ENCODE results near the gene GPR39. TPM values are rescaled to one million over a fixed set of nuclear protein-coding genes. Genes with fewer than 3 reads are reported as not detected.

GPR39 gene
- total RNA-seq, 1 experiment from 2014 or later: 0.44 TPM

DNA sequence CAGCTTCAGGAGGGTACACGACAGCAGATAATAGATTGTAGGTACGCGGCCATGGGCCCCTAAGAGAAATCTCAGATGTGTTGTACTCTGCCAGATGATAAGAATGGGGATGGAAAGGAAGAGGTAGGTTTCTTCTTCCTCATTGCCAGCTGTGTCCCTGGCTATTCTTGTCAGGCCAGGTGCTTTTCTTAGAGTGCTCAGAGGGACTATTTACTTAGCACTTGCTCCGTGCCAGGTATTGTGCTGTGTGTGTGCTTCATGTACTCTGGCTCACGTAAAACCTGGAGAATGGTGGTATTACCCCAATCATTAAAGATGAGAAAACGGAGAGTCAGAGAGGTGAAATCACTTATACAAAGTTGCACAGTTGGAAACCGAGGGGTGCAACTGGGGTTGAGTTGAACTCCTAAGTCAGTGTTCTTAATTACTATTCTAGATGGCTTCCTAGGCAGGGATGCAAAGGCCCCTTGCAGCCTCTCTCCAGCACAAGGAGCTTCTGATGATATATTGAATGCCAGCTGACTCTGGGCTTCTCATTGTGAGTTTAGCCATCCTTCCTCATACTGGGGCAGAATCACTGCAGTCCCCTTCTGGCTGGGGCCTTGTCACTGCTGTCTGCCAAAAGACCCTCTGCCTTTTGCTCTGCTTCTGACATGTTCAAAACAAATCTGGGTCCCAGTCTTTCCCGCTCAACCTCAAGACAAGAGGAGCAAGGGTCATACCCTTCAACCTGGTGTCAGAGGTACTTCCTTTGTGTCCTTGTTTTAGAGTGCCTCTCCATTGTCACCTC, 192.7 kb downstream of the GPR39 start:
- no peak for DNase-seq (ENCODE audit: low spot score)
- in situ Hi-C loops (cut with HindIII; ENCODE audit: low sequenced_read_pairs): no loop called here

DNA sequence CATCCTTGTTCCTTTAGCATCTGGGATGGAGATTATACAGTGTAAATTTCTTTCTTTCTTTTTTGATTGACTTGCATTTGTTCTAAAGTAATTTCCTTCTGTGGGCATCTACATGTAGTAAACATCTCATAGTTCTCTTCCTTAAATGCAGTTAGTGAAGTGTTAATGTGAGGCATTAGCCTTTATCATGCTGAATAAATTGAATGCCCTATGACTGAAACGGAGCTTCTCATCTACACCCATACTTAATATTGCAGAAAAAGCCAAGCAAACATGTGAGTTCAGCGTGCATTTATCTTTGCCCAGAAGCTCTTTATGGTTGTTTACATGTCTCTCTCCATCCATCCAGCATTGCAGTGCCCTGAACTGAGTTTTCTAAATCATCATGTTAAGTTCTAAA, 195.1 kb downstream of the GPR39 start:
- DNase-seq (ENCODE audit: low spot score): no peak
- in situ Hi-C loops (cut with HindIII; ENCODE audit: low sequenced_read_pairs): no loop called here

DNA sequence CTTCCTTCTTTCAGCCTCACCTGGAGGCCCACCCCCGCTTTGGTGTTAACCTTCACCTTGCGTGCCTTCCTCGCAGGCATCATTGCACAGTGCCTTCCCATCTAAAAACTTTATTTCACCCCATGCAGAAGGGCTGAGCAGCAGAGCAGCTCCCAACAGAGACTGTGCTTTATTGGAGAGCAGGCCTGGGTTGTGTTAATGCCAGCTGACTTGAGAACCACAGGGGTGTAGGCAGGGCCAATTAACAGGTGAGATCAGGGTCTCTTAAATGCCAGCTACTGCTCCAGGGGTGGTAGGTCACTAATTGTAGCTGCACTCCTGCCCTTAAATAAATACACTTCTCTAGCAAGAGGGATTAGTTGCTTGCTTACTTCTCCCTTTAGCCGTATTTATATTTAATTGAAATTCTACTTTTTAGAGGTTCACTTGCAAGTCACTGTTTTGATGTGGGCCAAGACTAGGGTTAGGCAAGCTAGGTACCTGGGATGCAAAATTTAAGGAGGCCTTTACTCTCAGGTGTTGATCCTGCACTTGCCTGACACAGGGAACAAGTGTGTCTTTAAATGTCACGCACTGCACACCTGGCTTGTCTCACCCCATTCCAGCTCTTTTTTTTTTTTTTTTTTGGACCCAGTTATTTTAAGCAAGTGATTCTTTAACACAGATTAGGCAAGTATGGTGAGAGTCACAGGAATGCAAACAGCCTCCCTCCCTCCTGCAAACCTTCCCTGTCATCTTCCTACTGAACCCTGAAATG, 198.9 kb downstream of the GPR39 start:
- in situ Hi-C loops (cut with HindIII; ENCODE audit: low sequenced_read_pairs): no loop called here

DNA sequence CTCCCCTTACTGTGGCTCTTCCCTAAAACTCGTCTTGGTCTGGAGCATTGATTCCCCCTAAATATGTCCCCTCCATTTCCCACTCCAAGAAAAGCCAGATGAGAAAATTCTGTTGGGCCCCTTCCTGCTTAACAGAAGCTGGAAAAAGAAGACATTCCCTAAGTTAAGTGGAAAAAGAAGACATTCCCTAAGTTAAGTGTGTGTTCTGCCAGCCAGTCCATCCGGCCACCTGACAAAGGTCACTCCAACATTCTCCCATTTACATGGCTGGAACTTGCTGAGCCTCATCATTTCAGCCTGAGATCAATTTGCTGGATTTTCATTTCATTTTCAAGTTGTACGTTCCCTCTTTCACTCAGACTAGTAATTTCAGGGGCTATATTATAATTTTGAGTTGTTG, 201.4 kb downstream of the GPR39 start:
- in situ Hi-C loops (cut with HindIII; ENCODE audit: low sequenced_read_pairs): no loop called here
- no peak for DNase-seq (ENCODE audit: low spot score)

More for the DNA sequence above, 198.9 kb downstream of the GPR39 start:
- DNase-seq (ENCODE audit: low spot score): no peak

- in situ Hi-C loops (cut with HindIII; ENCODE audit: low sequenced_read_pairs): no loop called here
- DNase-seq (ENCODE audit: low spot score): no peak
Measured at GRCh38 chr2:132618734-132619133, 202.1 kb downstream of the GPR39 start.

DNA sequence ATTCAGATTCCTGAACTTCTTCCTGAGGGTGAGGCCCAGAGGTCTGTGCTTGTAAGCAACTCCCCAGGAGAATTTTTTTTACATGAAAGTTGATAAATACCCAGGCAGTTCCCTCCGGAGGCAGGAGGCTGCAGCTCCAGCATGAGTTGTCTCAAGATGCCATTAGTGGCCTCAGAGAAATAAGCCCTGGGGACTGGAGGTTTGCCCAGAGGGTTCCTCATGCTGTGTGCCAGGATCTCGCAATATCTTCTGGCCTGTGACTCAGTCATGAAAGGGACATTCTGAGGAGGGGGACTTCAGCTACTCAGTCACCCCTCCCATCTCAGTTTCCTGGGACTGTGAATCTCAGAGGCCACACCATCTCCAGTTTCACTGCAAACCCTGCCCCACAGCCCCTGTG, 203.5 kb downstream of the GPR39 start:
- no peak for DNase-seq (ENCODE audit: low spot score)
- in situ Hi-C loops (cut with HindIII; ENCODE audit: low sequenced_read_pairs): no loop called here

GRCh38 chr2:132621131-132621875, 204.7 kb downstream of the GPR39 start:
- no peak for DNase-seq (ENCODE audit: low spot score)
- in situ Hi-C loops (cut with HindIII; ENCODE audit: low sequenced_read_pairs): no loop called here

GRCh38 chr2:132623096-132623839, 206.7 kb downstream of the GPR39 start:
- in situ Hi-C loops (cut with HindIII; ENCODE audit: low sequenced_read_pairs): no loop called here
- DNase-seq (ENCODE audit: low spot score): no peak

- no peak for DNase-seq (ENCODE audit: low spot score)
- in situ Hi-C loops (cut with HindIII; ENCODE audit: low sequenced_read_pairs): no loop called here
Measured at GRCh38 chr2:132627536-132627935, 210.9 kb downstream of the GPR39 start.

DNA sequence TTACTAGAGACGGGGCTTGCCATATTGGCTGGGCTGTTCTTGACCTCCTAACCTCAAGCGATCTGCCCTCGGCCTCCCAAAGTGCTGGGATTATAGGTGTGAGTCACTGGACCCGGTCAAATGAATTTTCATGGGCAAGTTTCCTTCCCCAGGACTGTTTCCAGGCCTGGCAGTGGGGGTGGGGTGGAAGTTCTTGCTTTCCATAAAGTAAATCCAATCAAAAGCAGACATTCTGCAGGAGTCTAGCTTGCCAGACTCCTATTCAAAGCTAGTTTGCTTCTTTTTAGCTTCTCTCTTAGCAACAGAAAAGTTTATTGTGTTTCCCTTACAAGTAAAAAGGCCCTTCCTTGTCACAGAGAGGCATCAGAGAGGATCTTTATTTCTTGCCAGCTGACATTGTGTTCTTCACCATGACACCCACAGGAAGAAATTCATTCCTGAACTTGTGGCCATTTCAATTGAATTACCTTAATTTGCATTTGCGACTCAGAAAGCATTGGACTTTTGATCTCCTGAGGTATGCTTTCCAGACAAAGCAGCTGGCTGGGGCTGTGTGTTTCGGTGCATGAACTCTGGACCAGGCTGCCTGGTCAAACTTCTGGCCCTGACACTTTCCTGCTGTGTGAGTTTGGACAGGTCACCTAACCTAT, 215.5 kb downstream of the GPR39 start:
- in situ Hi-C loops (cut with HindIII; ENCODE audit: low sequenced_read_pairs): no loop called here
- DNase-seq (ENCODE audit: low spot score): peak; percentile 22

DNA sequence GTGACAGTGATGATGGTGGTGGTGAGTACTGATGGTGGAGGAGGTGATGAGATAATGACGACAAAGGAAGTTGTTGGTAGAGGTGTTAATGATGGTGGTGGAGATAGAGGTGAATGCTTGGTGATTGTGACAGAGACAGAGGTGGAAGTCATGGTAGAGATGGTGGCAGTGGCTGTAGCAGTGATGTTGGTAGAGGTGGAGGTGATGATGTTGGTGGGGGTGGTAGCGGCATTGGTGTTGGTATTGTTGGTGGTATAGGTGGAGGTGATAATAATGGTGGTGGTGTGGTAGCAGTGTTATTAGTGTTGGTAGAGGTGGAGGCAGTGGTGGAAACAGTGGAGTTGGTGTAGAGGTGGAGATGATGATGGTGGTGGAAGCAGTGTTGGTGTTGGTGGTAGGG, 217.0 kb downstream of the GPR39 start:
- no peak for DNase-seq (ENCODE audit: low spot score)
- in situ Hi-C loops (cut with HindIII; ENCODE audit: low sequenced_read_pairs): no loop called here

DNA sequence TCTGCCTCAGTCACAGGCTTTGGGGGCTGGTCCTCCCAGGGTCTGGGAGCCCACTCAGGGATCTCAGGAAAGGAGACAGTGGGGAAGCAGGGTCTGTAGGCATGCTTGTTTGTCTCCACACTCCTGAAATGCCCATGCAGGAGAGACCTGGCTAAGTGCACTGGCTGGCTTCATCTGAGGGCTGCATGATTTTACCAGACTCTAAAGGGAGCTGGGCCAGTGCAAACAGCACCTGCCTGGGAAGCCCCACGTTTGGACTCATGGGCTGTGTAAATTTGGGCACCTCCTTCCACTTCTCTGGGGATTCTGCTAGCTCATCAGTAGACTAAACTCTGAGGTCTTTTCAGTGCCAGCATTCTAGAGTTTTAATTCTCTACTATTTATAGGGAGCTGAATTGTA, 219.7 kb downstream of the GPR39 start:
- DNase-seq (ENCODE audit: low spot score): no peak
- in situ Hi-C loops (cut with HindIII; ENCODE audit: low sequenced_read_pairs): no loop called here

- no peak for DNase-seq (ENCODE audit: low spot score)
- in situ Hi-C loops (cut with HindIII; ENCODE audit: low sequenced_read_pairs): no loop called here
Measured at GRCh38 chr2:132638313-132639040, 221.9 kb downstream of the GPR39 start.

- in situ Hi-C loops (cut with HindIII; ENCODE audit: low sequenced_read_pairs): no loop called here
- DNase-seq (ENCODE audit: low spot score): no peak
Measured at GRCh38 chr2:132640116-132640515, 223.5 kb downstream of the GPR39 start.

GRCh38 chr2:132641819-132642218, 225.2 kb downstream of the GPR39 start:
- DNase-seq (ENCODE audit: low spot score): no peak

GRCh38 chr2:132642415-132642814, 225.8 kb downstream of the GPR39 start:
- in situ Hi-C loops (cut with HindIII; ENCODE audit: low sequenced_read_pairs): no loop called here
- no peak for DNase-seq (ENCODE audit: low spot score)

More at GRCh38 chr2:132641819-132642218, 225.2 kb downstream of the GPR39 start:
- in situ Hi-C loops (cut with HindIII; ENCODE audit: low sequenced_read_pairs): no loop called here

DNA sequence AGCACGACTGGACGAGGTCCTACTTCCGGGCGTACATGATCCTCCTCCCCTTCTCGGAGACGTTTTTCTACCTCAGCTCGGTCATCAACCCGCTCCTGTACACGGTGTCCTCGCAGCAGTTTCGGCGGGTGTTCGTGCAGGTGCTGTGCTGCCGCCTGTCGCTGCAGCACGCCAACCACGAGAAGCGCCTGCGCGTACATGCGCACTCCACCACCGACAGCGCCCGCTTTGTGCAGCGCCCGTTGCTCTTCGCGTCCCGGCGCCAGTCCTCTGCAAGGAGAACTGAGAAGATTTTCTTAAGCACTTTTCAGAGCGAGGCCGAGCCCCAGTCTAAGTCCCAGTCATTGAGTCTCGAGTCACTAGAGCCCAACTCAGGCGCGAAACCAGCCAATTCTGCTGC, 228.6 kb downstream of the GPR39 start:
- peak; percentile 12 for DNase-seq (ENCODE audit: low spot score)
- in situ Hi-C loops (cut with HindIII; ENCODE audit: low sequenced_read_pairs): no loop called here

All from G401 (cell line).